PC-3 (cell line): ENCODE results near the gene HNRNPM. TPM values are rescaled to one million over a fixed set of nuclear protein-coding genes. Genes with fewer than 3 reads are reported as not detected.
"Not testable (repeated sequence)": the region's sequence is repeated elsewhere in the genome, so short reads cannot be mapped to it uniquely, and the experiment has no call there.

Source experiments
- ATAC-seq: fragments of 200-7000 bp; cut with Tn5 transposase; 2 replicates; pipeline ENCODE4 v1.9.1; 2020; ENCODE audit warnings: mild to moderate bottlenecking, moderate library complexity
- BruUV-seq: library from RNA; stranded (reverse); fragments of 400-500 nt; replicated peaks from 2 replicates; lab custom pipeline; 2021; lab: Mats Ljungman, UMichigan
- CTCF ChIA-PET: fragments of 300-600 bp; sonication (Branson Sonifier 250); formaldehyde crosslinking; loops from one replicate; lab custom pipeline; 2022; ENCODE audit warnings: antibody characterized with exemption; lab: Charles Lee
- POLR2A ChIA-PET: fragments of 300-600 bp; sonication (Branson Sonifier 250); formaldehyde crosslinking; loops from one replicate; lab custom pipeline; 2022; ENCODE audit warnings: antibody characterized with exemption; ENCODE audit not compliant: unreplicated experiment; lab: Charles Lee
- DNase-seq: peaks from one replicate; pipeline ENCODE4 v3.0.0-alpha.2; 2015
- H2AFZ ChIP-seq: fragments of 300-600 bp; sonication (generic); 2 replicates; pipeline ENCODE4 v1.6.0; 2016; ENCODE audit warnings: antibody characterized with exemption, low read length
- H3F3A ChIP-seq: fragments of 300-600 bp; sonication (generic); one replicate; pipeline ENCODE4 v1.6.0; 2017; ENCODE audit warnings: antibody characterized with exemption, low read length, control low read depth, mild to moderate bottlenecking; ENCODE audit not compliant: unreplicated experiment
- H3K27ac ChIP-seq: fragments of 300-600 bp; sonication (generic); 2 replicates; pipeline ENCODE4 v1.5.1; 2016; ENCODE audit warnings: mild to moderate bottlenecking, low read length
- H3K27me3 ChIP-seq: fragments of 300-600 bp; sonication (generic); 2 replicates; pipeline ENCODE4 v1.6.1; 2016; ENCODE audit warnings: low read length, mixed read lengths
- H3K36me3 ChIP-seq: fragments of 300-600 bp; sonication (generic); 2 replicates; pipeline ENCODE4 v1.6.1; 2016; ENCODE audit warnings: low read depth, mixed run types, low read length, mixed read lengths
- H3K4me1 ChIP-seq: fragments of 300-600 bp; sonication (generic); 2 replicates; pipeline ENCODE4 v1.5.1; 2016; ENCODE audit warnings: low read length; ENCODE audit not compliant: insufficient read depth
- H3K4me2 ChIP-seq: fragments of 300-600 bp; sonication (generic); 2 replicates; pipeline ENCODE4 v1.6.0; 2016; ENCODE audit warnings: low read length
- H3K4me3 ChIP-seq: fragments of 300-600 bp; sonication (generic); 2 replicates; pipeline ENCODE4 v1.5.1; 2016; ENCODE audit warnings: mild to moderate bottlenecking, low read length, mixed read lengths
- H3K79me2 ChIP-seq: fragments of 300-600 bp; sonication (generic); 2 replicates; pipeline ENCODE4 v1.6.1; 2017; ENCODE audit warnings: low read length, mixed read lengths
- H3K9ac ChIP-seq: fragments of 300-600 bp; sonication (generic); 2 replicates; pipeline ENCODE4 v1.6.0; 2016; ENCODE audit warnings: mild to moderate bottlenecking, low read length
- H3K9me2 ChIP-seq: fragments of 300-600 bp; sonication (generic); replicated peaks from 2 replicates; pipeline ENCODE4 v1.6.1; 2016; ENCODE audit warnings: mixed run types, low read length, mixed read lengths
- H3K9me3 ChIP-seq: fragments of 300-600 bp; sonication (generic); 2 replicates; pipeline ENCODE4 v1.6.1; 2016; ENCODE audit warnings: low read length, mixed read lengths
- H4K20me1 ChIP-seq: fragments of 300-600 bp; sonication (generic); 2 replicates; pipeline ENCODE4 v1.6.1; 2016; ENCODE audit warnings: low read length, mixed read lengths
- CTCF ChIP-seq: fragments of 300-600 bp; sonication (generic); conservative IDR thresholded peaks from 2 replicates; pipeline ENCODE4 v1.5.1; 2017; ENCODE audit warnings: antibody characterized with exemption, low read depth, mild to moderate bottlenecking, low read length
- EZH2 ChIP-seq: fragments of 300-600 bp; sonication (generic); IDR thresholded peaks from one replicate; pipeline ENCODE4 v1.6.1; 2017; ENCODE audit warnings: antibody characterized with exemption, mild to moderate bottlenecking, low read length; ENCODE audit not compliant: unreplicated experiment
- EZH2phosphoT487 ChIP-seq: fragments of 300-600 bp; sonication (generic); IDR thresholded peaks from 2 replicates; pipeline ENCODE4 v1.6.1; 2018; ENCODE audit warnings: mild to moderate bottlenecking, antibody characterized with exemption, low read length, borderline replicate concordance
- intact Hi-C: fragments of 100-400 bp; cut with micrococcal nuclease; formaldehyde crosslinking; loops from 2 replicates; pipeline ENCODE4 v1.9.0; 2023
- total RNA-seq: library from RNA; depleted of rRNA; stranded (reverse); fragments of >200 nt; gene quantifications from 2 replicates; pipeline ENCODE4 v1.2.3, GENCODE V29; 2014

The HNRNPM gene
- total RNA-seq, 1 experiment from 2014 or later = 165 TPM

GRCh38 chr19:8404391-8405151, 40.2 kb upstream of the HNRNPM start:
- no peaks in the 10 kb centered on the region for H4K20me1 ChIP-seq
- peaks cover 16% of the 10 kb centered on the region for H3K36me3 ChIP-seq
- no TSS peak for BruUV-seq
- no peaks in the 10 kb centered on the region for H3K79me2 ChIP-seq
- DNase-seq = no peak
- H3K9me3 ChIP-seq = no peaks in the 10 kb centered on the region
- no peaks in the 10 kb centered on the region for H3F3A ChIP-seq
- CTCF ChIA-PET = interaction anchor here (0.5 kb wide), 1 partner anchor 203 kb away, joined by 6 read pairs; no protein-coding TSS in a partner anchor
- no peak overlapping the region for H3K4me3 ChIP-seq
- no peak for TF ChIP-seq EZH2phosphoT487
- TF ChIP-seq EZH2 = no peak
- TF ChIP-seq CTCF = no peak
- H3K4me2 ChIP-seq = no peak overlapping the region
- POLR2A ChIA-PET = no interaction called here
- intact Hi-C loops = no loop called here
- H3K9ac ChIP-seq = no peak overlapping the region
- no peak overlapping the region for H2AFZ ChIP-seq
- H3K27me3 ChIP-seq = no peaks in the 10 kb centered on the region
- no peak for ATAC-seq
- no peak overlapping the region for H3K27ac ChIP-seq
- H3K9me2 ChIP-seq = no peaks in the 10 kb centered on the region
- H3K4me1 ChIP-seq = no peaks in the 10 kb centered on the region

DNA sequence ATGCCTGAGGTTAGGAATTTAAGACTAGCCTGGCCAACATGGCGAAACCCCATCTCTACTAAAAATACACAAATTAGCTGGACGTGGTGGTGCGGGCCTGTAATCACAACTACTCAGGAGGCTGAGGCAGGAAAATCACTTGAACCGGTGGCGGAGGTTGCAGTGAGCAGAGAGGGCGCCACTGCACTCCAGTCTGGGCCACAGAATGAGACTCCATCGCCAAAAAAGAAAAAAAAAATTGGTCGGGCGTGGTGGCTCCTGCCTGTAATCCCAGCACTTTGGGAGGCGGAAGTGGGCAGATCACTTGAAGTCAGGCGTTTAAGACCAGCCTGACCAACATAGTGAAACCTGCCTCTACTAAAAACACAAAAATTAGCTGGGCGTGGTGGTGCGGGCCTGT, 34.1 kb upstream of the HNRNPM start:
- CTCF ChIA-PET = interaction anchor here (1.3 kb wide), 1 partner anchor 57 kb away, joined by 8 read pairs; no protein-coding TSS in a partner anchor
- H3K79me2 ChIP-seq, H3K9ac ChIP-seq, DNase-seq, H3K4me1 ChIP-seq, H3K9me2 ChIP-seq, H3K4me2 ChIP-seq, H3K27me3 ChIP-seq, H3K36me3 ChIP-seq, H3K27ac ChIP-seq, H2AFZ ChIP-seq, POLR2A ChIA-PET, H3K4me3 ChIP-seq, H3K9me3 ChIP-seq, BruUV-seq, H3F3A ChIP-seq, H4K20me1 ChIP-seq, ATAC-seq: not testable (repeated sequence)
- intact Hi-C loops = loop anchor here (5.0 kb wide), 2 partner anchors 47 to 172 kb away; no protein-coding TSS in a partner anchor

GRCh38 chr19:8412783-8413628, 31.8 kb upstream of the HNRNPM start, which contains the start of gene MARCHF2:
Gene MARCHF2, plus strand, starts transcription at chr19:8413305. Its CDS starts 8,536 bp downstream, at chr19:8421841.
- Histone ChIP-seq H3K79me2 (no peaks in the 10 kb centered on the region), H3K9ac (peak within 1 kb of the TSS; percentile 65), H3K36me3 (no peaks in the 10 kb centered on the region), H3K4me3 (peak within 1 kb of the TSS; percentile 79), H3K9me3 (no peaks in the 10 kb centered on the region), H3K9me2 (no peaks in the 10 kb centered on the region), H3F3A (peaks cover 3% of the 10 kb centered on the region), H3K4me1 (peaks cover 6% of the 10 kb centered on the region), H4K20me1 (no peaks in the 10 kb centered on the region), H3K4me2 (peak within 1 kb of the TSS; percentile 98), H2AFZ (peak within 1 kb of the TSS; percentile 91), H3K27ac (no peak within 1 kb of the TSS), H3K27me3 (no peaks in the 10 kb centered on the region)
- intact Hi-C loops = loop anchor here (2.0 to 5.0 kb wide), 3 partner anchors 44 to 169 kb away; no protein-coding TSS in a partner anchor
- no TSS peak for BruUV-seq
- CTCF ChIA-PET = interaction anchor here (0.5 to 1.5 kb wide), 19 partner anchors 11 to 827 kb away, joined by 3 to 30 read pairs (median 7); partner anchors contain the start of genes HNRNPM and ZNF414
- DNase-seq (peak; percentile 99), ATAC-seq (peak; percentile 100)
- POLR2A ChIA-PET = interaction anchor here (0.6 to 1.4 kb wide), 9 partner anchors 11 to 895 kb away, joined by 3 to 12 read pairs (median 6); partner anchors contain the start of genes HNRNPM and ZNF414
- TF ChIP-seq EZH2phosphoT487 (no peak), EZH2 (no peak), CTCF (peak; percentile 68)
